GM18907 (cell line): ENCODE data around the gene MTCH1.

Experiments
- ATAC-seq: cut with Tn5 transposase; IDR thresholded peaks from one replicate; pipeline ENCODE4 v1.9.1; 2021; ENCODE audit warnings: mild to moderate bottlenecking, moderate library complexity; ENCODE audit not compliant: unreplicated experiment

MTCH1 gene

GRCh38 chr6:36973190-36973589 is 12.8 kb downstream of the MTCH1 start:
- no peak for ATAC-seq

- ATAC-seq: no peak
These were observed 13.9 kb downstream of the MTCH1 start for GRCh38 chr6:36971921-36972673.

GRCh38 chr6:36970892-36971842 is 14.8 kb downstream of the MTCH1 start:
- no peak for ATAC-seq

- no peak for ATAC-seq
These were observed 15.8 kb downstream of the MTCH1 start for GRCh38 chr6:36969988-36970891.

GRCh38 chr6:36969240-36969691 is 16.7 kb downstream of the MTCH1 start:
- ATAC-seq: no peak

DNA sequence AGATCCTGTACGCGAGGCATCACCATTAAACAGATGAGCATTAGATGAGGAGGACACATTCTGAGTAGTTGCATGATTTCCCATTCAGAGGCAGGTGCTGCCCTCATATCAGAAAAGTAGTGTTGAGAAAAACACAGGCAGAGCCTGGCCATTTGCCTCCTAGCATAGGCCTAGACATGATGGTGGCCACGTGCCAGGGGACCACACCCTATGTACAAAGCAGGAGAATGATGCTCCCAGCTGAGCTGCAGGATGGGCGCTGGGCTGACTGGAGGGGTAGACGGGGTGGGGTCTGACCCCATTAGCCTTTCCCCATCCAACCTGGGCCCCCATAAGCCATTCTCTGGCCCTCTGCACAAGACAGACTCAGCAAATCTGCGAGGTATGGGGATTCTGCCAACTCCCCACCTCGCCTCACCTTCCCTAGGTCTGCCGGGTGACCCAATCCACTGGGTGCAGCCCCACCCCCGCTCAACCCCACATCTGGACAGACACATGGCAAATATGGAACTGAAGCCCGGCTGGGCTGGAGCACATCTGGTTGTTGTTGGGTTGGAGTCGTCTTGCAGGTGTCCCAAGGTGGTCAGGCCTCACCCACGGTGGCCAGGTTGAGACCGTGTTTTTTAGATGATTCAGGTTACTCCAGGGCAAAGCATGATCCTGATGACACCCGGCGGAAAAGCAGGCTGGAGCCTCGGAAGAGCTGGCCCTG is 17.6 kb downstream of the MTCH1 start:
- no peak for ATAC-seq

DNA sequence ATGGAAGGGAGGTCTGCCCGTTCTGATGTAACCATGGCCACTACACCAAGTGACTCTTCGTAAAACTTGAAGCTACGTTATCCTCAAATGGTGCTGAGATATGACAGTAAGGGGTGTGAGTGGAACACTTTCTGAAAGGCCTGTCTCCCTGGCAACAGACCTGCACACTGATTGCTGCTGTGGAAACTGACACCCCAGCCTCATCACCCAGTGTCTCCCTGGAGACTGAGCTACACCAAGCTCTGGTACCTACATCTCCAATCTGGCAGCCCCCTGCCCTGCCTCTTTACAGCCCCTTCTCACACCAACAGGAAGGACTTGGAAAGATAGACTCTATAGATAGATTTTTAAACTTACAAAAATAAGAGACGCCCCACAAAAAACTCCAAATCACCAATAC is 18.2 kb downstream of the MTCH1 start:
- ATAC-seq: no peak

DNA sequence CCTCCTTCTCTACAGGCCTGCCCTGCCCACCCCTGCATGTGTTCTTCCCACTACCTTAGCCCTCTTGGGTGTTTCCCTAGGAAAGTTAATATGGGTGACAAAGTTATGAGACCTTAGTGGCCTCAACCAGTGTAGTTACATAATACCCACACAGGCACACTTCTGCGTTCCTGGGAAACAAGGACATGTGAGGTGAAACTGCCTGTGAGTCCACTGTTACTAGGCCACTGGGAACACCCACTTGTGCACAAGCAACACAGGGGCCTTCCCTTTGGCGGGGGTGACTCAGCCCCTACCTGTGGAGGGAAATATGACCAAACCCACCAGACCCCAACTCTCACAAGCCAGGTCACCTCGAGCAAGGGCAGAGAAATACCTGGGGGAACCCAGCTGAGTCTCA is 18.7 kb downstream of the MTCH1 start:
- no peak for ATAC-seq

DNA sequence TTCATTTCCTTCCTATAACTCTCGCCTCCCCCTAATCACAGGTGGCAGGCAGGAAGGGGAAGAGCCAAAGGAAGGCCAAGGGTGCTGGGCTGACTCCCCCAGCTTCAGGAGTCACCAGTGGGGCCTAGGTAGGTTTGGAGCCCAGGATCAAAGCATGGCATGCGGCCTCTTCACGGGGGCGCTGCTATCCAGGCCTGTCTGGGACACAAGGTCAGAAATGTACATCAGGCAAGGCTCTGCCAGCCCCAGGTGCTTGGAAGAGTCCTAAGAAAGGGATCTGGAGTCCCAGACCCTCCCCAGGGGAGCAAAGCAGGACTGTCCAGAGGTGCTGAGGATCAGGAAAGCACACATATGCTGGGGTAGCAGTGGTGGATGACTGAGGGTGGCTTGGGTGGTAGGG is 21.1 kb downstream of the MTCH1 start:
- ATAC-seq: no peak

- no peak for ATAC-seq
These were observed 21.6 kb downstream of the MTCH1 start for GRCh38 chr6:36964349-36964748.

DNA sequence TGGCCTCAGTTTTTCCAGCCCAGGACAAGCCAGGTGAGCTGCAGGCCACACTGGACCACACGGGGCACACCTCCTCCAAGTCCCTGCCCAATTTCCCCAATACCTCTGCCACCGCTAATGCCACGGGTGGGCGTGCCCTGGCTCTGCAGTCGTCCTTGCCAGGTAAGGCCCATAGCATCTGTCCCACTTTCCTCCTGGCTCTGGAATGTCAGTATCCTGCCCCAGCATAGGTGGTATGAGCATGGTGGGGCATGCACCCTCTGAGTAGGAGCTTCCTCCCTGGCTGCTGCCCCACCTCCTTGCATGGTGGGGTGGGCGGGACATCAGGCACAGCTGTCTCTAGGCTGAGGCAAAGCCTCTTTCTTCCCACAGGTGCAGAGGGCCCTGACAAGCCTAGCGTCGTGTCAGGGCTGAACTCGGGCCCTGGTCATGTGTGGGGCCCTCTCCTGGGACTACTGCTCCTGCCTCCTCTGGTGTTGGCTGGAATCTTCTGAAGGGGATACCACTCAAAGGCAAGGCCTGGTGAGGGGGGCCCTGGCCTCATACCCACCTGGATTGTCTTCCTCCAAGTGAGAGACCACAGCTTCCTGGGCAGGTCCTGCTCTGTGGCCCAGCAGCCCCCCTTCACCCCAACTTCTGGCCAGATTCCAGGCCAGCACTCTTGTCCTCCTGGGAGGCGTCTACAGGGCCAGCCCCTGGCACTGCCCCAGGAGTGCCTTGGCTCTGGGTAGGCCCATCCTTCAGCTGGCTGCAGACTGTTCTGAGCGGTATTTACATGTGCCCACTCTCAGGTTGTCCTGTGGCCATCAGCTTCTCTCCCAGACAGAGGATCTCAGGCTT is 22.3 kb downstream of the MTCH1 start:
- no peak for ATAC-seq

- peak; percentile 49 for ATAC-seq
These were observed 23.1 kb downstream of the MTCH1 start for GRCh38 chr6:36962874-36963273.

GRCh38 chr6:36961441-36962435 is 24.3 kb downstream of the MTCH1 start:
- no peak for ATAC-seq

DNA sequence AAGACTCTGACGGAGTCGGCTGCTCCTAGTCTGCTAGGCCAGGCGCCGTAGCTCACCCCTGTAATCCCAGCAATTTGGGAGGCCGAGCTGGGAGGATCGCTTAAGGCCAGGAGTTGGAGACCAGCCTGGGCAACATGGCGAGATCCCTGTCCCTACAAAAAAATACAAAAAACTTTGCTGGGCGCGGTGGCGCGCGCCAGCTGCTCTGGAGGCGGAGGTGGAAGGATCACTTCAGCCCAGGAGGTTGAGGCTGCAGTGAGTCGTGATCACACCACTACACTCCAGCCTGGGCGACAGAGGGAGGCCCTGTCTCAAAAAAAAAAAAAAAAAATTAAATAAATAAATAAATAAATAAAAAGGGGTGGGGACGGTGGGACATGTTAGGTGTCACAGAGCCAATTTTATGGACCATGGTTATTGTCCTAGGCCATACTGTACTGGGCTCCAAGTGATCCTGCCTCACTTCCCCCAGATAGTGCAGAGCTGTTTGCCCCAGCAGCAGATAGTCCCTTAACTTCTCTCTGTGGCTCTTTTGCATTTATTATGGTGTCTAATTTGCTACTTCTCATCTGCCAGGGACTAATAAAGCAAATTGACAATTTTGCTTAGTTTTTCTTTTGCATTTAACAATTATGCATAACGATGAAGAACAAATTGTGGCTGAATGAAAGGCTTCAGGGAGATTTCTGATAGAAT is 26.3 kb downstream of the MTCH1 start:
- ATAC-seq: no peak

DNA sequence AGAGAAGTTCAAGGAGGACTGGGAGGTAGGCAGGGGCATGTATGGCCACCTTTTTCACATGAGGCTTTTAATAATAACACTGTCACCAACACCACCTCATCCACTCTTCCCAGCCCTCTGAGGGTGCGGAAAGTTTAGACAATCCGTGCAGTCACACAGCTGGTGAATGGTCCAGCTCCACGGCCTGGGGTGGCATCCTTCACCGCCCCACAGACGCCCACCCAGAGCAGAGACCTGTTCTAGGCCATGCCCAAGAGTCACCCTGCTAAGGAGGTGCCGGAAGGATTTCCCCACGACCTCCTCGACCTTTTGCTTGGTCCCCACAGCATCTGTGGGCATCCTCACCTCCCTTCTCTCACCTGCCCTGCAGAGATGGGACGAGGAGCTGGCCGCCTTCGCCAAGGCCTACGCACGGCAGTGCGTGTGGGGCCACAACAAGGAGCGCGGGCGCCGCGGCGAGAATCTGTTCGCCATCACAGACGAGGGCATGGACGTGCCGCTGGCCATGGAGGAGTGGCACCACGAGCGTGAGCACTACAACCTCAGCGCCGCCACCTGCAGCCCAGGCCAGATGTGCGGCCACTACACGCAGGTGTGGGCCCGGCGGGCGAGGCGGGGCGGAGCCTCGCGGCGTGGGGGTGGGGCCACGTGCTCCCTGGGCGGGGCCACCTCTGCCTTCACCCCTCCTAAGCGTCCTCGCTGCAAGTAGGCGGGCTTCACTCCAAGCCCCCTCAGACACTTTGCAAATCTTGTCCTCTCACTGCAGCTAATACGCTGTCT is 27.0 kb downstream of the MTCH1 start:
- no peak for ATAC-seq

DNA sequence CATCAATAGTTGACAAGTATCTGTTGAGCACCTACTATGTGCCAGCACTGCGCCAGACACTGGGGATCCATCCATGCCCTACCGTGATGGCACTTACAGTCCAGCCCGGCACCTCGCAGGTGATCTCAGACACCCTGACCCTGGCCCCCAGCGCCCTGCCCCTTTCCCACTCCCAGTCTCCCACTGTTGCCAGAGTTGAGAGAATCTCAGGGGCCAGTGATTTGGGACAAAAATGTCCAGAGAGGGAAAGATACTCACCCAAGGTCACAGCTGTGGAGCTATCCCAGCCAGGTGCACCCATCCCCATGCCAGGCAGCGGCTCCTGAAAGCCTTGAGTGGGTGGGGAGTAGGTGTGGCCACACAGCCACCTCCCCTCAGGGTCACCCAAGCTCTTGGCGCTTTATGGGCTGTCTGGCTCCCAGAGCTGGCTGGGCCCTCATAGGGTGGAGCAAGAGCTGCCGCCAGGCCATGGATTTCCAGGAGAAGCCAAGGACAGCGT is 28.2 kb downstream of the MTCH1 start:
- ATAC-seq: no peak

DNA sequence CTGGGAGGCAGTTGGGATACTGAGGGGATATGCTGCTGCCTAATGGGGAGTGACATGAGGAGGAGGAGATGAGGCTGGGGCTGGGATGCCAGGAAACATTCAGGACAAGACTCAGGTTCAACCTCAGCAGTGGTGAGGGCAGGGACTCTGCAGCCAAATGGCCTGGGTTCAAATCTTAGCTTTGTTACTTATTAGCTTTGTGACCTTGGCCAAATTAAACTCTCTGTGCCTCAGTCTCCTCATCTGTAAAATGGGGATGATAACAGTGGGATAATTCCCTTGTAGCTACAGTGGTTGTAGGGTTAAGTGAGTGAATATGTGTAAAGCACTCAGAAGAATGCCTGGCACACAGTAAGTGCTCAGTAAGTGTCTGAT is 29.6 kb downstream of the MTCH1 start:
- no peak for ATAC-seq
